HUES48 (cell line): Measurements from ENCODE around the gene MUC3A.
"Not testable (repeated sequence)": the region's sequence is repeated elsewhere in the genome, so short reads cannot be mapped to it uniquely, and the experiment has no call there.

Experiments used
- H3K27ac ChIP-seq: one replicate; pipeline ENCODE4 v1.7.0; 2013; ENCODE audit warnings: low read depth, low read length, inconsistent platforms
- H3K27me3 ChIP-seq: 2 replicates; pipeline ENCODE4 v1.6.1; 2013; ENCODE audit warnings: mild to moderate bottlenecking, low read length; ENCODE audit not compliant: control insufficient read depth, insufficient read depth
- H3K36me3 ChIP-seq: 2 replicates; pipeline ENCODE4 v1.6.1; 2013; ENCODE audit warnings: low read length; ENCODE audit not compliant: control insufficient read depth, insufficient read depth
- H3K4me1 ChIP-seq: 2 replicates; pipeline ENCODE4 v1.6.1; 2013; ENCODE audit warnings: mild to moderate bottlenecking, low read length; ENCODE audit not compliant: control insufficient read depth, insufficient read depth
- H3K4me3 ChIP-seq: 2 replicates; pipeline ENCODE4 v1.5.1; 2013; ENCODE audit warnings: mild to moderate bottlenecking, low read depth, low read length
- H3K9ac ChIP-seq: 2 replicates; pipeline ENCODE4 v1.6.1; 2013; ENCODE audit warnings: mild to moderate bottlenecking, low read depth, low read length, moderate library complexity
- H3K9me3 ChIP-seq: 2 replicates; pipeline ENCODE4 v1.6.1; 2013; ENCODE audit warnings: low read length; ENCODE audit not compliant: control insufficient read depth, insufficient read depth

Gene MUC3A

GRCh38 chr7:100974021-100974420, 24.7 kb downstream of the MUC3A start:
- Histone ChIP-seq H3K4me1 (no peaks in the 10 kb centered on the region), H3K36me3 (no peaks in the 10 kb centered on the region), H3K4me3 (no peak overlapping the region), H3K27ac (no peak overlapping the region), H3K9me3 (no peaks in the 10 kb centered on the region), H3K27me3 (no peaks in the 10 kb centered on the region), H3K9ac (no peak overlapping the region)

DNA sequence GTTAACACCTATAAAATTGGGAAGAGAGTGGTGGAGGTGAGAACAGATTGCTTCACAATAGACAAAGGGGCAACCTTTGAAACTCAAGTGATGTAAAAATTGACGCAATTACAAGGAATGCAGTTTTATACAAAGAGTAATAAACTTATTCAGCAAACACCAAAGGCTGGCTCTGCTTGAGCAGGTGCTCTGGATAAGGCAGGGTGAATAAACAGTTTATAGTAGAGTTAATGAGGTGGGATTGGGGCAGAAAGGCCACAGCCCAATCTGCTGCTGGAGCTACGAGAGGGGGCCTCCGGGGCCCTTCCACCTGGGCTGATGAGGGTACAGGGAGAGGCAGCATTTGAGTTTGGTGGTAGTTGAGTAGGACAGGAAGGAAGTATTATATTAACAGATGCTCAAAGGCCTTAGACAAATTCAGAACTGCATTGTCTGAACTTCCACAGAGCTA, 26.1 kb downstream of the MUC3A start:
- Histone ChIP-seq H3K4me3 (no peak overlapping the region), H3K9ac (no peak overlapping the region), H3K27me3 (no peaks in the 10 kb centered on the region), H3K36me3 (no peaks in the 10 kb centered on the region), H3K9me3 (no peaks in the 10 kb centered on the region), H3K4me1 (no peaks in the 10 kb centered on the region), H3K27ac (no peak overlapping the region)

GRCh38 chr7:100978300-100978699, 29.0 kb downstream of the MUC3A start:
- no peaks in the 10 kb centered on the region for H3K27me3 ChIP-seq
- H3K9ac ChIP-seq = no peak overlapping the region
- H3K9me3 ChIP-seq = no peaks in the 10 kb centered on the region
- no peak overlapping the region for H3K4me3 ChIP-seq
- no peaks in the 10 kb centered on the region for H3K4me1 ChIP-seq
- H3K36me3 ChIP-seq = no peaks in the 10 kb centered on the region
- H3K27ac ChIP-seq = no peak overlapping the region

- H3K27me3 ChIP-seq = no peaks in the 10 kb centered on the region
- H3K27ac ChIP-seq = no peak overlapping the region
- no peak overlapping the region for H3K9ac ChIP-seq
Observed at GRCh38 chr7:100983451-100984187, 34.3 kb downstream of the MUC3A start.

GRCh38 chr7:100984241-100984918, 35.0 kb downstream of the MUC3A start:
- not testable (repeated sequence) for H3K36me3 ChIP-seq, H3K9ac ChIP-seq, H3K4me3 ChIP-seq, H3K27me3 ChIP-seq, H3K27ac ChIP-seq, H3K4me1 ChIP-seq, H3K9me3 ChIP-seq

More at GRCh38 chr7:100983451-100984187, 34.3 kb downstream of the MUC3A start:
- no peaks in the 10 kb centered on the region for H3K36me3 ChIP-seq
- no peaks in the 10 kb centered on the region for H3K4me1 ChIP-seq
- H3K9me3 ChIP-seq = no peaks in the 10 kb centered on the region
- H3K4me3 ChIP-seq = no peak overlapping the region

- H3K9ac ChIP-seq, H3K4me3 ChIP-seq, H3K9me3 ChIP-seq, H3K4me1 ChIP-seq, H3K27ac ChIP-seq, H3K27me3 ChIP-seq, H3K36me3 ChIP-seq: not testable (repeated sequence)
Observed at GRCh38 chr7:100985033-100985797, 35.9 kb downstream of the MUC3A start.

DNA sequence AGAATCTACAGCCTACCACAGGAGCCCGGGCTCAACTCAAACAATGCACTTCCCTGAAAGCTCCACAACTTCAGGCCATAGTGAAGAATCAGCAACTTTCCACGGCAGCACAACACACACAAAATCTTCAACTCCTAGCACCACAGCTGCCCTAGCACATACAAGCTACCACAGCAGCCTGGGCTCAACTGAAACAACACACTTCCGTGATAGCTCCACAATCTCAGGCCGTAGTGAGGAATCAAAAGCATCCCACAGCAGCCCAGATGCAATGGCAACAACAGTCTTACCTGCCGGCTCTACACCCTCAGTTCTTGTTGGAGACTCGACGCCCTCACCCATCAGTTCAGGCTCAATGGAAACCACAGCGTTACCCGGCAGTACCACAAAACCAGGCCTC, 42.3 kb downstream of the MUC3A start:
- no peak overlapping the region for H3K9ac ChIP-seq

DNA sequence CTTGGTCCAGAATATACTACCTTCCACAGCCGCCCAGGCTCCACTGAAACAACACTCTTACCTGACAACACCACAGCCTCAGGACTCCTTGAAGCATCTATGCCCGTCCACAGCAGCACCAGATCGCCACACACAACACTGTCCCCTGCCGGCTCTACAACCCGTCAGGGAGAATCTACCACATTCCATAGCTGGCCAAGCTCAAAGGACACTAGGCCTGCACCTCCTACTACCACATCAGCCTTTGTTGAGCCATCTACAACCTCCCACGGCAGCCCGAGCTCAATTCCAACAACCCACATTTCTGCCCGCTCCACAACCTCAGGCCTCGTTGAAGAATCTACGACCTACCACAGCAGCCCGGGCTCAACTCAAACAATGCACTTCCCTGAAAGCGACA, 42.9 kb downstream of the MUC3A start:
- not testable (repeated sequence) for H3K27ac ChIP-seq, H3K9ac ChIP-seq, H3K36me3 ChIP-seq, H3K4me3 ChIP-seq, H3K27me3 ChIP-seq, H3K9me3 ChIP-seq, H3K4me1 ChIP-seq

More for the DNA sequence above, 42.3 kb downstream of the MUC3A start:
- H3K9me3 ChIP-seq = no peaks in the 10 kb centered on the region
- no peaks in the 10 kb centered on the region for H3K4me1 ChIP-seq
- no peaks in the 10 kb centered on the region for H3K36me3 ChIP-seq
- H3K27ac ChIP-seq = no peak overlapping the region
- H3K27me3 ChIP-seq = no peaks in the 10 kb centered on the region
- H3K4me3 ChIP-seq = no peak overlapping the region

- not testable (repeated sequence) for H3K36me3 ChIP-seq, H3K4me1 ChIP-seq, H3K4me3 ChIP-seq, H3K9me3 ChIP-seq, H3K27me3 ChIP-seq, H3K27ac ChIP-seq, H3K9ac ChIP-seq
Observed at GRCh38 chr7:100994671-100995070, 45.3 kb downstream of the MUC3A start.

GRCh38 chr7:100998530-100998929, 49.2 kb downstream of the MUC3A start:
- H3K9me3 ChIP-seq, H3K4me3 ChIP-seq, H3K4me1 ChIP-seq, H3K27ac ChIP-seq, H3K36me3 ChIP-seq, H3K27me3 ChIP-seq, H3K9ac ChIP-seq: not testable (repeated sequence)

DNA sequence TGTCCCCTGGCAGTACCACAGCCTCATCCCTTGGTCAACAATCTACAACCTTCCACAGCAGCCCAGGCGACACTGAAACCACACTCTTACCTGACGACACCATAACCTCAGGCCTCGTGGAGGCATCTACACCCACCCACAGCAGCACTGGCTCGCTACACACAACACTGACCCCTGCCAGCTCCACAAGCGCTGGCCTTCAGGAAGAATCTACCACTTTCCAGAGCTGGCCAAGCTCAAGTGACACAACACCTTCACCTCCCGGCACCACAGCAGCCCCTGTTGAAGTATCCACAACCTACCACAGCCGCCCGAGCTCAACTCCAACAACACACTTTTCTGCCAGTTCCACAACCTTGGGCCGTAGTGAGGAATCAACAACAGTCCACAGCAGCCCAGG, 50.0 kb downstream of the MUC3A start:
- H3K27ac ChIP-seq, H3K4me3 ChIP-seq, H3K36me3 ChIP-seq, H3K9ac ChIP-seq, H3K9me3 ChIP-seq, H3K4me1 ChIP-seq, H3K27me3 ChIP-seq: not testable (repeated sequence)
